ENCODE data around the gene NDUFAF2. TPM values are rescaled to one million over a fixed set of nuclear protein-coding genes. Genes with fewer than 3 reads are reported as not detected.

The NDUFAF2 gene
- total RNA-seq, 4 donors from 2014 or later: 25.9 to 39.0 (median 27.0) TPM

DNA sequence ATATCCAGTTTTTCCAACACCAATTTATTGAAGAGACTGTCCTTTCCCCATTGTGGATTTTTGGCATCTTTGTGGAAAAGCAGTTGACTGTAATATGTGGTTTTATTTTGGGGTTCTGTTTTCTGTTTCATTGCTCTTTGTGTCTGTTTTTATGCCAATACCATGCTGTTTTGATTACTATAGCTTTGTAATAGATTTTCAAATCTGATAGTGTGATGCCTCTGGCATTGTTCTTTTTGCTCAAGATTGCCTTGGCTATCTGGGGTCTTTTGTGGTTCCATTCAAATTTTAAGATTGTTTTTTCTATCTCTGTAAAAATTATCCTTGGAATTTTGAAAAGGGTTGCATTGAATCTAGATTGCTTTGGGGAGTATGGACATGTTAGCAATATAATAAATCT lies 99.5 kb downstream of the NDUFAF2 start:
- TF ChIP-seq, protein P1, sequence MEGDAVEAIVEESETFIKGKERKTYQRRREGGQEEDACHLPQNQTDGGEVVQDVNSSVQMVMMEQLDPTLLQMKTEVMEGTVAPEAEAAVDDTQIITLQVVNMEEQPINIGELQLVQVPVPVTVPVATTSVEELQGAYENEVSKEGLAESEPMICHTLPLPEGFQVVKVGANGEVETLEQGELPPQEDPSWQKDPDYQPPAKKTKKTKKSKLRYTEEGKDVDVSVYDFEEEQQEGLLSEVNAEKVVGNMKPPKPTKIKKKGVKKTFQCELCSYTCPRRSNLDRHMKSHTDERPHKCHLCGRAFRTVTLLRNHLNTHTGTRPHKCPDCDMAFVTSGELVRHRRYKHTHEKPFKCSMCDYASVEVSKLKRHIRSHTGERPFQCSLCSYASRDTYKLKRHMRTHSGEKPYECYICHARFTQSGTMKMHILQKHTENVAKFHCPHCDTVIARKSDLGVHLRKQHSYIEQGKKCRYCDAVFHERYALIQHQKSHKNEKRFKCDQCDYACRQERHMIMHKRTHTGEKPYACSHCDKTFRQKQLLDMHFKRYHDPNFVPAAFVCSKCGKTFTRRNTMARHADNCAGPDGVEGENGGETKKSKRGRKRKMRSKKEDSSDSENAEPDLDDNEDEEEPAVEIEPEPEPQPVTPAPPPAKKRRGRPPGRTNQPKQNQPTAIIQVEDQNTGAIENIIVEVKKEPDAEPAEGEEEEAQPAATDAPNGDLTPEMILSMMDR (IDR thresholded peaks at IDR 0.05): no peak
- ATAC-seq (ENCODE audit: low FRiP score) (no peak), DNase-seq (ENCODE audit: low spot score) (no peak)

DNA sequence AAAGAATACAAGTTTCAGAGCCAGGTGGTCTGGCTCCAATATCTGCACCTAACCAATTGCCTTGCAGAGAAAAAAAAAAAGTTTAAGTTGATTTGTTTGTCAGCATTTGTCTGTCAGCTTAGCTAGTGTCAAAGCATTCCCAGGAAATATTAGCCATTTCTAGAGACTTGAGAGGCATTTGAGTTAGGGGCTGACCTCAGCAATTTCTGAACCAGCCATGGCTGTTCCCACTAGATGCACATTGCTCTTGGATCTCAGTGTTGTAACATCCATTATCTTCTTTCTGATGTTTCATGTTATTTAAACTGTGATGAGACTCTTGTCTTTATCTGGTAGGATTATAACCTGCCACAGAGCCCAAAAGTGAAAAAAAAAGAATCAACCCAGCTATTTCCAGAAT lies 102.3 kb downstream of the NDUFAF2 start:
- DNase-seq (ENCODE audit: low spot score) (no peak), ATAC-seq (ENCODE audit: low FRiP score) (no peak)
- TF ChIP-seq, protein P1 (IDR thresholded peaks at IDR 0.05): no peak

DNA sequence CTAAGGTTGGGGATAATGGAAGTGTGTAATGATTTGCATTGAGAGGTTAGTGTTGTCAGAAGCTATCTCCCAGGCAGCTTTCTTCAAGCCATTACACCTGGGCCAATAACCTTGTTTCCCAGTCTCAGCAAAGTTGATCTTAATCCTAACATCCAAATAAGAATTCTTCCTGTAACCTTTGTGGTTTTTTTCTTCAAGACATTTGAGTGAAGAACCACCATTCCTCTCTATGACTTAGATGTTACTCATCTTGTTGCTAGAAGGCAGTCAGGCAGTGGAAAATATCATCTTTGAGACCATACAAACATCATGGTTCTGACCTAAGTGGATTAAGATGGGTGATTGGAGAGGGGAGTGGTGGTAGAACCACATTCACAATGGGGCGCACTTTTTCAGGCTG lies 103.5 kb downstream of the NDUFAF2 start:
- TF ChIP-seq, protein P1 (IDR thresholded peaks at IDR 0.05): no peak
- ATAC-seq (ENCODE audit: low FRiP score): no peak
- no peak for DNase-seq (ENCODE audit: low spot score)

DNA sequence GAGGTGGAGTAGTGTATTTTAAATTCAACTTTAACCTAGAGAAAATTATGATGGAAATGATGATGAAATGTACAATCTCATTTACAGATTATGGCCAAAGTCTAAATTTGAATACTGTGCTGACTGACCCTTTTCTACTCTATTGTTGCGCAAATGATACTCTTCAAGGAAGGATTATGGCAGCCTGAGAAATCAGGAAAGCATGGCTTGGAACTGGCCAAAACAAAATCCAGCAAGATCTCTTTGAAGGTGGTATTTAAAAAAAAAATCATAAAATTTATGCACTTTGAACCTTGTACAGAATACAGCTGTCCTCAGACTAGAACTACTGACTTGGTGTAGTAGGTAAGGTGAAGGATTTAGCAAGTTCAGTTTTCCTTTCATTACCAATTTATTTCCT lies 105.3 kb downstream of the NDUFAF2 start:
- DNase-seq (ENCODE audit: low spot score): no peak
- ATAC-seq (ENCODE audit: low FRiP score): no peak
- TF ChIP-seq, protein P1 (IDR thresholded peaks at IDR 0.05): no peak

DNA sequence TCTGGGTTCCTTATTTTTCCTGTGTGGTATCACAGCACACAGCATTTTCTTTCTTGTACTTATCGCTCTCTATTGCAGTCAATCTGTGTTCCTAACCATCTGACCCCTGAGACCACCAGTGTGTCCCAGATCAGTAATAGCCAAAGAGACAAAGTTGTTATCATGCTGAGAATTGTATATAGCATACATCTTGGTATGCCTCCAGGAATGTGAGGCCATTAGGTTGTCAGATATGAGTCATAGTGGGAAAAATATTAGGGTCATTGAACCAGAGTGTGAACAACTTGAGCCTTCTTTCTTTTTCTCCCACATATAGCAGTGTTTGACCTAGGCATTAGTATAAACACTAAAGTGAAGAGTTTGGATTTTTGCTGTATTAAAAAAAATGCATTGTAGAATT lies 106.3 kb downstream of the NDUFAF2 start:
- TF ChIP-seq, protein P1 (IDR thresholded peaks at IDR 0.05): no peak
- DNase-seq (ENCODE audit: low spot score) (no peak), ATAC-seq (ENCODE audit: low FRiP score) (no peak)

DNA sequence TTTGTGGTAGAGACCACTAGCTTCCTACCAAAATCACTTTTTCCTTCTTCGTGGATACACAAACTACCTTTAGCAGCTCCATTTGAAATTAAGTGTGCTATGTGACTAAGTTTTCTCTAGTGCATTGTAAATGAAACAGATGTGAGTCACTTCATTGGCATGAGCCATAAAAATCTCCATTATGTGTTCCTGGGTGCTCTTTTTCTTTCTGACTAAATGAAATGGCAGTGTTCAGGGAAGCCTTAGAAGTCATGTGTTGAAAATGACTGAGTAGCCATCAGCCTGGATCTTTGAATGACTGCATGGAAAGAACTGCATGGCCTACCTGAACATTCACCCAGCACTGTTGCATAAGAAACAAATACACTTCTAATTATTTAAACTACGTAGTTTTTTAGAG lies 107.9 kb downstream of the NDUFAF2 start:
- DNase-seq (ENCODE audit: low spot score): no peak
- TF ChIP-seq, protein P1 (IDR thresholded peaks at IDR 0.05): no peak
- peak; percentile 48 for ATAC-seq (ENCODE audit: low FRiP score)

DNA sequence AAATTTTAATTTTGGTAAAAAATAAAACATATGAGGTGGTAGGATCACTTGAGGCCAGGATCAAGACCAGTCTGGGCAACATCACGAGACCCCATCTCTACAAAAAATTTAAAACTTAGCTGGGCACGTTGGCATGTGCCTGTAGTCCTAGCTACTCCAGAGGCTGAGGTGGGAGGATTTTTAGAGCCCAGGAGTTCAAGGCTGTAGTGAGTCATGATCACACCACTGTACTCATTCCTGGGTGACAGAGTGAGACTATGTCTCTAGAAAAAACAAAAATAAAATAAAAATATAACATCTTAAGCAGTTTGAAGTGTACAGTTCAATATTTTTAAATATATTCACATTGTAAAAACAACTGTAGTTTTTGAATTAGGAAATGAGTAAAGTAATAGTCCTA lies 108.9 kb downstream of the NDUFAF2 start:
- no peak for DNase-seq (ENCODE audit: low spot score)
- ATAC-seq (ENCODE audit: low FRiP score): no peak
- TF ChIP-seq, protein P1 (IDR thresholded peaks at IDR 0.05): no peak

Data from omental fat pad (tissue), 4 donors.